Measurements from ENCODE around the gene KARS1.

DNA sequence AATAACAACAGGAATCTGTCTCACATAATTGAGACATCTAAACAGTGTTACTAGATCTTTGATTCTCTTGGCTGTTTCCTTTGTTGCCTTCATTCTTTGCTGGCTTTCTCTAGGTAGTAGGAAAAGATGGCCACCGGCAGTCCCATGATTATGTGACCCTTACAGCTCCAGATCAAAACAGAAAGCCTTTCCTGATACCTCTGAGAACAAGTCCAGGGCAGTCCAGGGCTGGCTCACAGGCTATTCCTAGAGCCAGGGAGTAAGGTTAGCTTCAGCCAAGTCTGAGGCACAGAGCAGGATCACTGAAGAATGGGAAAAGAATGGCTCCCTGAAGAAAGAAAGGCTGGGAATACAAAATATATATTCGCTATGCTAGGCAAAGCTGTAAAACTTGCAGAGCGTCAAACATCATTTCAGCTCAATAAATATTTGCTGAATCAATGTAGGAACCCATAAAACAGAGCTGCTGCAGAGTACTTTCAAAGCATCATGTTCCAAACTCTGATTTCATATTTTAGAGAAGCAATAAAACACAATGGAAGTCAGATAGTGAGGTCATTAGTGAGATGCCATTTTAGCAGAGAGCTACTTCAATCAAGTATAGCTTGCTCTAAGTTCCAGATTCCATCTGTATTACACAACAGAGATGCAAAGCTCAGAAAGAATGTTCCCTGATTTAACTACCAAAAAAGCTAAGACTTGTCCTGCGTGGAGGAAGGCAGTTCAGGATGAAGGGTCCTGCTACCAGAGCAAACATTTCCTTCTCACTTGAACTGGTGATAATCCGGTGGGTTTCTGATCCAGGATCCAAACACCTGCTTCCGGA lies 47.8 kb downstream of the KARS1 start:
- TF ChIP-seq EZH2 (IDR thresholded peaks at IDR 0.05; ENCODE audit: low read length, unreplicated experiment) (no peak), EZH2phosphoT487 (IDR thresholded peaks at IDR 0.05; ENCODE audit: borderline replicate concordance, low read length) (no peak)
- TF ChIP-seq, protein P1, sequence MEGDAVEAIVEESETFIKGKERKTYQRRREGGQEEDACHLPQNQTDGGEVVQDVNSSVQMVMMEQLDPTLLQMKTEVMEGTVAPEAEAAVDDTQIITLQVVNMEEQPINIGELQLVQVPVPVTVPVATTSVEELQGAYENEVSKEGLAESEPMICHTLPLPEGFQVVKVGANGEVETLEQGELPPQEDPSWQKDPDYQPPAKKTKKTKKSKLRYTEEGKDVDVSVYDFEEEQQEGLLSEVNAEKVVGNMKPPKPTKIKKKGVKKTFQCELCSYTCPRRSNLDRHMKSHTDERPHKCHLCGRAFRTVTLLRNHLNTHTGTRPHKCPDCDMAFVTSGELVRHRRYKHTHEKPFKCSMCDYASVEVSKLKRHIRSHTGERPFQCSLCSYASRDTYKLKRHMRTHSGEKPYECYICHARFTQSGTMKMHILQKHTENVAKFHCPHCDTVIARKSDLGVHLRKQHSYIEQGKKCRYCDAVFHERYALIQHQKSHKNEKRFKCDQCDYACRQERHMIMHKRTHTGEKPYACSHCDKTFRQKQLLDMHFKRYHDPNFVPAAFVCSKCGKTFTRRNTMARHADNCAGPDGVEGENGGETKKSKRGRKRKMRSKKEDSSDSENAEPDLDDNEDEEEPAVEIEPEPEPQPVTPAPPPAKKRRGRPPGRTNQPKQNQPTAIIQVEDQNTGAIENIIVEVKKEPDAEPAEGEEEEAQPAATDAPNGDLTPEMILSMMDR (conservative IDR thresholded peaks at IDR 0.05; ENCODE audit: low read depth, low read length) = no peak
